WTC11 (cell line): ENCODE measurements around the gene TLCD3B. TPM values are rescaled to one million over a fixed set of nuclear protein-coding genes. Genes with fewer than 3 reads are reported as not detected.
A peak's percentile ranks its signal among the peaks of the same experiment; 100 is the strongest.

Experiments
- ATAC-seq: fragments of 200-7000 bp; cut with Tn5 transposase; 2 replicates; pipeline ENCODE4 v1.10.0; 2021; ENCODE audit warnings: mild to moderate bottlenecking, moderate library complexity
- Bru-seq: library from RNA; stranded (reverse); fragments of 400-500 nt; gene quantifications from one replicate; lab custom pipeline; 2021; lab: Mats Ljungman, UMichigan
- CTCF ChIA-PET: fragments of 300-600 bp; sonication (Branson Sonifier 250); formaldehyde crosslinking; loops from one replicate; lab custom pipeline; 2021; ENCODE audit warnings: antibody characterized with exemption; lab: Charles Lee
- POLR2A ChIA-PET: fragments of 350-600 bp; sonication (Branson Sonifier 250); formaldehyde crosslinking; loops from one replicate; lab custom pipeline; 2021; ENCODE audit warnings: antibody characterized with exemption; lab: Charles Lee
- DNase-seq: peaks from one replicate; pipeline ENCODE4 v3.0.0; 2021; ENCODE audit warnings: low spot score
- H3K27ac Mint-ChIP-seq: 2 replicates; pipeline ENCODE4 v1.8.0; 2021; ENCODE audit warnings: mixed read lengths
- H3K27me3 Mint-ChIP-seq: 2 replicates; pipeline ENCODE4 v1.8.0; 2021; ENCODE audit warnings: low read depth, mild to moderate bottlenecking, moderate library complexity, mixed read lengths
- H3K36me3 Mint-ChIP-seq: 2 replicates; pipeline ENCODE4 v1.8.0; 2021; ENCODE audit warnings: mixed read lengths
- H3K4me1 Mint-ChIP-seq: 2 replicates; pipeline ENCODE4 v1.8.0; 2022; ENCODE audit warnings: mixed read lengths
- H3K4me3 Mint-ChIP-seq: 2 replicates; pipeline ENCODE4 v1.8.0; 2021; ENCODE audit warnings: mild to moderate bottlenecking, moderate library complexity, mixed read lengths
- H3K9me3 Mint-ChIP-seq: 2 replicates; pipeline ENCODE4 v1.8.0; 2021; ENCODE audit warnings: mixed read lengths
- ATF3 ChIP-seq: sonication (generic); formaldehyde crosslinking; conservative IDR thresholded peaks from 2 replicates; pipeline ENCODE4 v1.8.1; 2022; ENCODE audit warnings: mild to moderate bottlenecking, missing genetic modification reagents
- CREM ChIP-seq: sonication (generic); formaldehyde crosslinking; IDR thresholded peaks from 2 replicates; pipeline ENCODE4 v1.8.1; 2022; ENCODE audit warnings: mild to moderate bottlenecking, missing genetic modification reagents, moderate library complexity
- ETV6 ChIP-seq: sonication (generic); formaldehyde crosslinking; IDR thresholded peaks from 2 replicates; pipeline ENCODE4 v1.8.1; 2022; ENCODE audit warnings: mild to moderate bottlenecking, missing genetic modification reagents
- GRHL2 ChIP-seq: fragments of 250-450 bp; sonication (Bioruptor Pico); IDR thresholded peaks from 2 replicates; pipeline ENCODE4 v1.8.0; 2022; ENCODE audit warnings: mild to moderate bottlenecking, moderate library complexity; ENCODE audit not compliant: insufficient replicate concordance, severe bottlenecking
- GTF2I ChIP-seq: fragments of 250-450 bp; sonication (Bioruptor Pico); conservative IDR thresholded peaks from 2 replicates; pipeline ENCODE4 v1.4.0; 2021; ENCODE audit warnings: mild to moderate bottlenecking
- KAT7 ChIP-seq: sonication (generic); formaldehyde crosslinking; IDR thresholded peaks from 2 replicates; pipeline ENCODE4 v1.8.1; 2023; ENCODE audit warnings: missing genetic modification reagents, mild to moderate bottlenecking, borderline replicate concordance
- MXD4 ChIP-seq: fragments of 250-450 bp; sonication (Bioruptor Pico); IDR thresholded peaks from 2 replicates; pipeline ENCODE4 v1.8.0; 2021; ENCODE audit warnings: mild to moderate bottlenecking, moderate library complexity, borderline replicate concordance
- NR1H2 ChIP-seq: sonication (generic); formaldehyde crosslinking; IDR thresholded peaks from 2 replicates; pipeline ENCODE4 v1.9.0; 2021; ENCODE audit warnings: mild to moderate bottlenecking, moderate library complexity, missing genetic modification reagents
- NR3C1 ChIP-seq: sonication (generic); formaldehyde crosslinking; conservative IDR thresholded peaks from 2 replicates; pipeline ENCODE4 v1.8.1; 2023; ENCODE audit warnings: low read depth, mild to moderate bottlenecking, missing genetic modification reagents
- SOX15 ChIP-seq: fragments of 250-450 bp; sonication (Bioruptor Pico); IDR thresholded peaks from 2 replicates; pipeline ENCODE4 v1.9.0; 2021; ENCODE audit warnings: mild to moderate bottlenecking
- SP1 ChIP-seq: sonication (generic); formaldehyde crosslinking; conservative IDR thresholded peaks from 2 replicates; pipeline ENCODE4 v1.8.1; 2022; ENCODE audit warnings: missing genetic modification reagents
- TCF7 ChIP-seq: sonication (generic); formaldehyde crosslinking; IDR thresholded peaks from 2 replicates; pipeline ENCODE4 v1.8.0; 2022; ENCODE audit warnings: mild to moderate bottlenecking, low read depth, missing genetic modification reagents, moderate library complexity
- TEAD1 ChIP-seq: sonication (generic); formaldehyde crosslinking; IDR thresholded peaks from 2 replicates; pipeline ENCODE4 v1.8.0; 2022; ENCODE audit warnings: mild to moderate bottlenecking, missing genetic modification reagents
- ZBTB43 ChIP-seq: sonication (generic); formaldehyde crosslinking; IDR thresholded peaks from 2 replicates; pipeline ENCODE4 v1.8.1; 2023; ENCODE audit warnings: mild to moderate bottlenecking, missing genetic modification reagents
- ZNF138 ChIP-seq: sonication (generic); formaldehyde crosslinking; conservative IDR thresholded peaks from 2 replicates; pipeline ENCODE4 v1.8.1; 2022; ENCODE audit warnings: mild to moderate bottlenecking, moderate library complexity, missing genetic modification reagents
- ZNF423 ChIP-seq: fragments of 250-450 bp; sonication (Bioruptor Pico); IDR thresholded peaks from 2 replicates; pipeline ENCODE4 v2.1.2; 2022; ENCODE audit warnings: mild to moderate bottlenecking, moderate library complexity
- long read RNA-seq, 3 experiments: library from RNA in 1 of 3; library from capped mRNA in 1 of 3; library from polyadenylated mRNA in 1 of 3; unstranded in 2 of 3; stranded (forward) in 1 of 3; transcript quantifications; one replicate each; pipeline ENCODE4 v2.0.0, GENCODE V29; 2021
- total RNA-seq: library from RNA; stranded (reverse); gene quantifications from 3 replicates; pipeline ENCODE4 v1.2.3, GENCODE V29; 2021
- TF ChIP-seq, protein P1 (sequence below): sonication (generic); formaldehyde crosslinking; IDR thresholded peaks from 2 replicates; pipeline ENCODE4 v1.8.1; 2022; ENCODE audit warnings: mild to moderate bottlenecking, moderate library complexity, missing genetic modification reagents
- TF ChIP-seq, protein P2 (sequence below): sonication (generic); formaldehyde crosslinking; IDR thresholded peaks from 2 replicates; pipeline ENCODE4 v1.8.0; 2023; ENCODE audit warnings: missing genetic modification reagents, mild to moderate bottlenecking, borderline replicate concordance
- TF ChIP-seq, protein P3 (sequence below): sonication (generic); formaldehyde crosslinking; IDR thresholded peaks from 2 replicates; pipeline ENCODE4 v1.8.1; 2022; ENCODE audit warnings: low read depth, mild to moderate bottlenecking, moderate library complexity, missing genetic modification reagents, borderline replicate concordance

The TLCD3B gene, protein sequence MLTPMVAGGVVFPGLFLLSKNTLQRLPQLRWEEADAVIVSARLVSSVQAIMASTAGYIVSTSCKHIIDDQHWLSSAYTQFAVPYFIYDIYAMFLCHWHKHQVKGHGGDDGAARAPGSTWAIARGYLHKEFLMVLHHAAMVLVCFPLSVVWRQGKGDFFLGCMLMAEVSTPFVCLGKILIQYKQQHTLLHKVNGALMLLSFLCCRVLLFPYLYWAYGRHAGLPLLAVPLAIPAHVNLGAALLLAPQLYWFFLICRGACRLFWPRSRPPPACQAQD
- 28.1 to 30.3 TPM (median 30.2 TPM) in 3 replicates for total RNA-seq
- Bru-seq, nascent RNA: percentile 50 among the genes with signal in this experiment
- long read RNA-seq, experiment 1, transcript FAM57B-202 (5 exons, 2,313 nt): major isoform, 34 of 43 reads
- long read RNA-seq, experiment 1, partial matches to known transcripts: 9 of 43 reads
- long read RNA-seq, experiment 1, other reads (novel, unspliced or antisense): 0 of 43 reads
- long read RNA-seq, experiment 2, transcript FAM57B-202 (5 exons, 2,313 nt): major isoform, 25 of 47 reads
- long read RNA-seq, experiment 2, partial matches to known transcripts: 4 of 47 reads
- long read RNA-seq, experiment 2, other reads (novel, unspliced or antisense): 17 of 47 reads
- long read RNA-seq, experiment 3: 0 reads

DNA sequence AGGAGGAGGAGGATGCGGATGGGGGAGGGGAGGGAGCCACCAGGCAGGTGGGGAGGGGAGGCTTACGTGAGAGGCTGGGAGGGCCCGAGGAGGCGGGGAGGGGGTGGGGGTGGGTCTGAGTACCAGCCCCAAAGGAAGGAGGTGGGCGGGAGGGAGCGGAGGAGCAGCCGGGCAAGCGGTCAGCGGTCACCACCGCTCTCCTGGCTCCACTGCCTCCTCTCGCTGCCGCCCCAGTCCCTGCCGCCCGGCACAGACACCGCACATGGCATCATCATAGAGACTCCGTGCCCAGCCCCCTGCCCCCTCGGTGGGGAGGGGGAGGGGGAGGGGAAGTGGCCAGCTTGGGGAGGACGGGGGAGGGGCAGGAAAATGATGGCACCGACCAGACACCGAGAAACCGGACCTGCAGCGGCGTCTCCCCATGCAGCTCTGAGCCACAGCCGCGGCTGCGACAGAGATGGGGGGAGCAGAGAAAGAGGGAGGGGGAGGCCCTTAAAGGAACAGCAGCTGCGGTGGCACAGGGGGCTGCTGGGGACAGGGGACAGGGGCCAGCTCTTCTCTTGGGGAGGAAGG is at the start of gene TLCD3B:
TSS of gene TLCD3B (minus strand) at position 431 of the 573 bp plus-strand sequence. CDS start 744 bp downstream, outside the sequence.
- Mint-ChIP-seq H3K36me3 (no peaks in the 10 kb centered on the region), H3K27ac (no peak within 1 kb of the TSS), H3K4me1 (peaks cover 35% of the 10 kb centered on the region), H3K4me3 (peak within 1 kb of the TSS; percentile 79), H3K27me3 (peaks cover 40% of the 10 kb centered on the region), H3K9me3 (no peaks in the 10 kb centered on the region)
- ChIA-PET POLR2A (interaction anchor here (0.5 to 1.5 kb wide), 4 partner anchors 29 to 346 kb away, joined by 3 to 5 read pairs (median 3); partner anchors contain the start of gene ALDOA), CTCF (interaction anchor here (0.6 to 3.6 kb wide), 40 partner anchors 7 to 1747 kb away, joined by 3 to 79 read pairs (median 13); partner anchors contain the start of genes ASPHD1, C16orf92, CDIPT and DOC2A)
- ATAC-seq: peak; percentile 18
- TF ChIP-seq ZBTB43 (CRISPR knock-in tag): 0 out of 2 replicates have a peak, but pooled peaks have one; percentile 48
- TF ChIP-seq ZNF138: no peak
- TF ChIP-seq NR1H2 (CRISPR knock-in tag): no peak
- peak; percentile 54 for TF ChIP-seq SP1 (CRISPR knock-in tag)
- TF ChIP-seq TEAD1 (CRISPR knock-in tag): no peak
- TF ChIP-seq, protein P1, sequence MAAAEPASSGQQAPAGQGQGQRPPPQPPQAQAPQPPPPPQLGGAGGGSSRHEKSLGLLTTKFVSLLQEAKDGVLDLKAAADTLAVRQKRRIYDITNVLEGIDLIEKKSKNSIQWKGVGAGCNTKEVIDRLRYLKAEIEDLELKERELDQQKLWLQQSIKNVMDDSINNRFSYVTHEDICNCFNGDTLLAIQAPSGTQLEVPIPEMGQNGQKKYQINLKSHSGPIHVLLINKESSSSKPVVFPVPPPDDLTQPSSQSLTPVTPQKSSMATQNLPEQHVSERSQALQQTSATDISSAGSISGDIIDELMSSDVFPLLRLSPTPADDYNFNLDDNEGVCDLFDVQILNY (CRISPR knock-in tag): no peak
- TF ChIP-seq TCF7 (CRISPR knock-in tag): no peak
- no peak for TF ChIP-seq GRHL2
- no peak for DNase-seq

- TF ChIP-seq ZNF423 (CRISPR knock-in tag) (no peak), MXD4 (no peak), CREM (CRISPR knock-in tag) (no peak), KAT7 (CRISPR knock-in tag) (no peak), ETV6 (no peak), ATF3 (no peak), TEAD1 (CRISPR knock-in tag) (no peak), GTF2I (CRISPR knock-in tag) (no peak), SOX15 (CRISPR knock-in tag) (no peak), NR3C1 (CRISPR knock-in tag) (no peak)
- TF ChIP-seq, protein P2, sequence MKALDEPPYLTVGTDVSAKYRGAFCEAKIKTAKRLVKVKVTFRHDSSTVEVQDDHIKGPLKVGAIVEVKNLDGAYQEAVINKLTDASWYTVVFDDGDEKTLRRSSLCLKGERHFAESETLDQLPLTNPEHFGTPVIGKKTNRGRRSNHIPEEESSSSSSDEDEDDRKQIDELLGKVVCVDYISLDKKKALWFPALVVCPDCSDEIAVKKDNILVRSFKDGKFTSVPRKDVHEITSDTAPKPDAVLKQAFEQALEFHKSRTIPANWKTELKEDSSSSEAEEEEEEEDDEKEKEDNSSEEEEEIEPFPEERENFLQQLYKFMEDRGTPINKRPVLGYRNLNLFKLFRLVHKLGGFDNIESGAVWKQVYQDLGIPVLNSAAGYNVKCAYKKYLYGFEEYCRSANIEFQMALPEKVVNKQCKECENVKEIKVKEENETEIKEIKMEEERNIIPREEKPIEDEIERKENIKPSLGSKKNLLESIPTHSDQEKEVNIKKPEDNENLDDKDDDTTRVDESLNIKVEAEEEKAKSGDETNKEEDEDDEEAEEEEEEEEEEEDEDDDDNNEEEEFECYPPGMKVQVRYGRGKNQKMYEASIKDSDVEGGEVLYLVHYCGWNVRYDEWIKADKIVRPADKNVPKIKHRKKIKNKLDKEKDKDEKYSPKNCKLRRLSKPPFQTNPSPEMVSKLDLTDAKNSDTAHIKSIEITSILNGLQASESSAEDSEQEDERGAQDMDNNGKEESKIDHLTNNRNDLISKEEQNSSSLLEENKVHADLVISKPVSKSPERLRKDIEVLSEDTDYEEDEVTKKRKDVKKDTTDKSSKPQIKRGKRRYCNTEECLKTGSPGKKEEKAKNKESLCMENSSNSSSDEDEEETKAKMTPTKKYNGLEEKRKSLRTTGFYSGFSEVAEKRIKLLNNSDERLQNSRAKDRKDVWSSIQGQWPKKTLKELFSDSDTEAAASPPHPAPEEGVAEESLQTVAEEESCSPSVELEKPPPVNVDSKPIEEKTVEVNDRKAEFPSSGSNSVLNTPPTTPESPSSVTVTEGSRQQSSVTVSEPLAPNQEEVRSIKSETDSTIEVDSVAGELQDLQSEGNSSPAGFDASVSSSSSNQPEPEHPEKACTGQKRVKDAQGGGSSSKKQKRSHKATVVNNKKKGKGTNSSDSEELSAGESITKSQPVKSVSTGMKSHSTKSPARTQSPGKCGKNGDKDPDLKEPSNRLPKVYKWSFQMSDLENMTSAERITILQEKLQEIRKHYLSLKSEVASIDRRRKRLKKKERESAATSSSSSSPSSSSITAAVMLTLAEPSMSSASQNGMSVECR (CRISPR knock-in tag): no peak
- TF ChIP-seq, protein P3, sequence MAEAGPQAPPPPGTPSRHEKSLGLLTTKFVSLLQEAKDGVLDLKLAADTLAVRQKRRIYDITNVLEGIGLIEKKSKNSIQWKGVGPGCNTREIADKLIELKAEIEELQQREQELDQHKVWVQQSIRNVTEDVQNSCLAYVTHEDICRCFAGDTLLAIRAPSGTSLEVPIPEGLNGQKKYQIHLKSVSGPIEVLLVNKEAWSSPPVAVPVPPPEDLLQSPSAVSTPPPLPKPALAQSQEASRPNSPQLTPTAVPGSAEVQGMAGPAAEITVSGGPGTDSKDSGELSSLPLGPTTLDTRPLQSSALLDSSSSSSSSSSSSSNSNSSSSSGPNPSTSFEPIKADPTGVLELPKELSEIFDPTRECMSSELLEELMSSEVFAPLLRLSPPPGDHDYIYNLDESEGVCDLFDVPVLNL (CRISPR knock-in tag): no peak
- TF ChIP-seq, all 79 proteins: peak for 0
- Mint-ChIP-seq H3K4me3 (no peak overlapping the region), H3K36me3 (peaks cover 59% of the 10 kb centered on the region), H3K4me1 (peaks cover 22% of the 10 kb centered on the region), H3K27me3 (no peaks in the 10 kb centered on the region), H3K9me3 (no peaks in the 10 kb centered on the region), H3K27ac (0 out of 2 replicates have a peak overlapping the region, but pooled peaks have one; percentile 23)
- ChIA-PET POLR2A (no interaction called here), CTCF (interaction anchor here (0.6 to 1.6 kb wide), 5 partner anchors 11 to 108 kb away, joined by 3 to 11 read pairs (median 5); partner anchors contain the start of gene TBX6)
- DNase-seq: no peak
- no peak for ATAC-seq
Measured at GRCh38 chr16:30079480-30079879, 48.4 kb upstream of the TLCD3B start.
